PFSK-1 (cell line): ENCODE results near the gene BEST2.

ENCODE experiments used
- FOXP2 ChIP-seq: optimal IDR thresholded peaks from 2 replicates; pipeline ENCODE3; 2011; ENCODE audit warnings: borderline replicate concordance, control low read depth, inconsistent platforms; ENCODE audit not compliant: insufficient read depth; ENCODE audit errors: extremely low read length, extremely low read depth
- POLR2AphosphoS5 ChIP-seq: IDR thresholded peaks from 2 replicates; pipeline ENCODE4 v1.6.1; 2012; ENCODE audit warnings: low read depth, mild to moderate bottlenecking, control low read depth, low read length, moderate library complexity
- SIN3A ChIP-seq: IDR thresholded peaks from 2 replicates; pipeline ENCODE4 v1.6.1; 2012; ENCODE audit warnings: mild to moderate bottlenecking, low read length, moderate library complexity, borderline replicate concordance; ENCODE audit not compliant: insufficient read depth
- TAF1 ChIP-seq: IDR thresholded peaks from 2 replicates; pipeline ENCODE4 v1.6.1; 2012; ENCODE audit warnings: low read length, control low read depth, borderline replicate concordance; ENCODE audit not compliant: insufficient read depth
- TF ChIP-seq, protein P1 (sequence below), 2 experiments: IDR thresholded peaks; 2 replicates each; pipeline versions ENCODE4 v1.6.1 to v1.8.0; 2011 to 2012; ENCODE audit warnings: low read depth in 2 of 2, low read length in 2 of 2, control low read depth in 1 of 2, inconsistent platforms in 1 of 2, mild to moderate bottlenecking in 1 of 2, moderate library complexity in 1 of 2; ENCODE audit not compliant: insufficient read depth in 1 of 2

Gene BEST2

DNA sequence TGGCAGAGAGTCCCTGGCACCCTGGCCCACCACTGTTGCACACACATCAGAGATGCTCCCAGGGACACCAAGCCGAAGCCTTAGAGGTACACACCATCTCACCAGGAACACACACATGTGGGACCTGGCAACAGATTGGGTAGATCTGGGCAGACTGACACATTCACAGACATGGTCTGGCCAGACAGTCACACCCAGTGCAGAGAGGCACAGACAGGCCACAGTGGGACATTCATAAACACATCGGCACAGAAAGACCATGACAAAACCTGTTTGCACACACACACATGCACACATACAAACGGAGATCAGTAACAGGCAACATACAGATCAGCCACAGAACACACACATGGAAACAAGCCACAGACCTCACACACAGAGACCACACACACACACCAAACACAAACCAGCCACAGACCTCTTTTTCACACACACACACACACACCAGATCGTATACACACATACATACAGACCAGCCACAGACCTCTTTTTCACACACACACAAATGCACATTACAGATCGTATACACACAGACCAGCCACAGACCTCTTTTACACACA lies 33.4 kb downstream of the BEST2 start:
- TF ChIP-seq SIN3A (no peak), TAF1 (no peak; the same call in 1 of the 2 replicates), FOXP2 (no peak), POLR2AphosphoS5 (no peak)
- TF ChIP-seq, protein P1, sequence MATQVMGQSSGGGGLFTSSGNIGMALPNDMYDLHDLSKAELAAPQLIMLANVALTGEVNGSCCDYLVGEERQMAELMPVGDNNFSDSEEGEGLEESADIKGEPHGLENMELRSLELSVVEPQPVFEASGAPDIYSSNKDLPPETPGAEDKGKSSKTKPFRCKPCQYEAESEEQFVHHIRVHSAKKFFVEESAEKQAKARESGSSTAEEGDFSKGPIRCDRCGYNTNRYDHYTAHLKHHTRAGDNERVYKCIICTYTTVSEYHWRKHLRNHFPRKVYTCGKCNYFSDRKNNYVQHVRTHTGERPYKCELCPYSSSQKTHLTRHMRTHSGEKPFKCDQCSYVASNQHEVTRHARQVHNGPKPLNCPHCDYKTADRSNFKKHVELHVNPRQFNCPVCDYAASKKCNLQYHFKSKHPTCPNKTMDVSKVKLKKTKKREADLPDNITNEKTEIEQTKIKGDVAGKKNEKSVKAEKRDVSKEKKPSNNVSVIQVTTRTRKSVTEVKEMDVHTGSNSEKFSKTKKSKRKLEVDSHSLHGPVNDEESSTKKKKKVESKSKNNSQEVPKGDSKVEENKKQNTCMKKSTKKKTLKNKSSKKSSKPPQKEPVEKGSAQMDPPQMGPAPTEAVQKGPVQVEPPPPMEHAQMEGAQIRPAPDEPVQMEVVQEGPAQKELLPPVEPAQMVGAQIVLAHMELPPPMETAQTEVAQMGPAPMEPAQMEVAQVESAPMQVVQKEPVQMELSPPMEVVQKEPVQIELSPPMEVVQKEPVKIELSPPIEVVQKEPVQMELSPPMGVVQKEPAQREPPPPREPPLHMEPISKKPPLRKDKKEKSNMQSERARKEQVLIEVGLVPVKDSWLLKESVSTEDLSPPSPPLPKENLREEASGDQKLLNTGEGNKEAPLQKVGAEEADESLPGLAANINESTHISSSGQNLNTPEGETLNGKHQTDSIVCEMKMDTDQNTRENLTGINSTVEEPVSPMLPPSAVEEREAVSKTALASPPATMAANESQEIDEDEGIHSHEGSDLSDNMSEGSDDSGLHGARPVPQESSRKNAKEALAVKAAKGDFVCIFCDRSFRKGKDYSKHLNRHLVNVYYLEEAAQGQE (IDR thresholded peaks at IDR 0.05; ENCODE audit: insufficient read depth in 1 of 2, low read depth in 2 of 2, low read length in 2 of 2), result no peak

DNA sequence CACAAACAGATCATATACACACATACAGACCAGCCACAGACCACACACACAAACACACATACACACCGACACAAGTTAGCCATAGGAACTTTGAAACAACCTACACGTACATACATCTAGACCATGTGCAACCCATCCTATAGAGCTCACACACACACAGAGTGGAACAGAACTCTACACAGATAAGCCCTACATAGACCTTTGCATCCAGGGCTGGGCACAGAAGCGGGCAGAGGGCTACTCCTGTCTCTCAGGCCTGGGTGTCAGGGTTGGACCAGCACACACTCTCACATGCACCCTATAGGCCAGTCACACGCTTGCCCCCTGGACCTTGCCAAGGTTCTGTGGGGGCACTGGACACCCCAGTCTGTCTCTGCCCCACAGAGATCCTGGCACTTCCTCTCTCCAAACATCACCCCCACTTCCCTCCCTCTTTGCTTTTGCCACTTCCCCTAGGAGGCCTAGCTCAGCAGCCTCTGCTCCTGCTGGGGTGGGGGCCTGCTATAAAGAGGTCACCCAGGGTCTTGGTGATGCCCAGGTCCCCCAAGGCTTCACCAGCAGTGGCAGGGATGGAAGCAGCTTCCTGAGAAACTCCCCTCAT lies 33.9 kb downstream of the BEST2 start:
- TF ChIP-seq SIN3A (no peak), TAF1 (no peak), FOXP2 (no peak), POLR2AphosphoS5 (no peak)
- TF ChIP-seq, protein P1 (IDR thresholded peaks at IDR 0.05; ENCODE audit: insufficient read depth in 1 of 2, low read depth in 2 of 2, low read length in 2 of 2), result no peak

DNA sequence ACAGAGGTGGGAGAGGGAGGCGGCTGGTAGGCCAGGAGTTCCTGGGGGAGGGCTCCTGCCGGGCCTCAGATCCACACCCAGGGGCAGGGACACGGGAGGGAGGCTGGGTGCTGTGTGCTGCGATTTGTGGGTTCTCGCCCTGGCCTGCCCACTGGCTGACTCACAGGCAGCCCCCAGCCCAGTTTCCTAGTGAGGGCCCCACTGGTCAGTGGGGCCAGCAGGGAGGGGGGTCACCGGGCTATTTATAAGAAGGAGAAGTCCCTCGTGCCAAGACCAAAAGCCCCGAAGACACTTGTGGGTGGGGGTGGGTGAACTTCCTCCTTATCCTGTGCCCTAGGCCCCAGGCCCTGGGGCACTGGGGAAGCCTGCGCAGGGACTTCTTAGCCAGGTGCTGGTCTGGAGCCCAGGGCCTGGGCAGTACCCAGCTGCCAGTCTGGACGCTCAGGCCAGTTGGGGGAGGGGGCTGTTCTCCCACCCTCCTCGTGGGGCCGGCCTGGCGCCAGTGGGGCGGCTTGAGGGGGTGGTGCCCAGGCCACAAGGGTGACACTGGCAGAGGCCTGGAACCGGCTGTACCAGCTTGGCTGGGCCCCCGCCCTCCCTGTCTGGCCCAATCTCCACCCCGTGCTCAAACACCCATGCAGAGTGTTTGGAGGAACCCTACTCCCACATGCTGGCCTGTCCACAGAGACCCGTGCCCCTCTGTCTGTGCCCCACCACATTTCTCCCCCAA lies 34.7 kb downstream of the BEST2 start:
- no peak for TF ChIP-seq TAF1
- TF ChIP-seq, protein P1 (IDR thresholded peaks at IDR 0.05; ENCODE audit: insufficient read depth in 1 of 2, low read depth in 2 of 2, low read length in 2 of 2), result no peak
- no peak for TF ChIP-seq SIN3A
- TF ChIP-seq FOXP2, result no peak
- no peak for TF ChIP-seq POLR2AphosphoS5

DNA sequence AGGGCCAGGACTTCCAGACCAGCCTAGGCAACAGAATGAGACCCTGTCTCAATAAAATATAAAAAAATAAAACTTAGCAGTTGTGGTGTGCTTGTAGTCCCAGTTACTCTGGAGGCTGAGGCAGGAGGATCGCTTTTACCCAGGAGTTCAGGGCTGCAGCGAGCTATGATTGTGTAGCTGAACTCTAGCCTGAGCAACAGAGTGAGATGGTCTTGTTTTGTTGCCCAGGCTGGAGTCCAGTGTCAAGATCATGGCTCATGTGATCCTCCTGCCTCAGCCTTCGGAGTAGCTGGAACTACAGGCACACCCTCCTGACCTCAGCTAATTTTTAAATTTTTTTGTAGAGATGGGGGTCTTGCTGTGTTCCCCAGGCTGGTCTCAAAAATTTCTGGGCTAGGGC lies 35.4 kb downstream of the BEST2 start:
- TF ChIP-seq POLR2AphosphoS5 (no peak), TAF1 (no peak), FOXP2 (no peak), SIN3A (no peak)
- TF ChIP-seq, protein P1 (IDR thresholded peaks at IDR 0.05; ENCODE audit: insufficient read depth in 1 of 2, low read depth in 2 of 2, low read length in 2 of 2), result no peak
